HCT116 (cell line): ENCODE data around the gene PDCD6IP.

Experiments used
- ATF3 ChIP-seq: IDR thresholded peaks from 2 replicates; pipeline ENCODE4 v1.6.1; 2012
- CEBPB ChIP-seq: IDR thresholded peaks from 2 replicates; pipeline ENCODE4 v1.6.1; 2012; ENCODE audit warnings: low read depth
- EZH2 ChIP-seq: fragments of 200-600 bp; sonication (generic); IDR thresholded peaks from 2 replicates; pipeline ENCODE4 v1.6.1; 2017; ENCODE audit warnings: antibody characterized with exemption, mixed run types
- EZH2phosphoT487 ChIP-seq: fragments of 200-600 bp; IDR thresholded peaks from 2 replicates; pipeline ENCODE4 v1.6.1; 2018; ENCODE audit warnings: antibody characterized with exemption, borderline replicate concordance
- JUND ChIP-seq: IDR thresholded peaks from 2 replicates; pipeline ENCODE4 v1.6.1; 2012
- POLR2A ChIP-seq: IDR thresholded peaks from 2 replicates; pipeline ENCODE4 v1.7.0; 2011; ENCODE audit warnings: borderline replicate concordance; ENCODE audit not compliant: insufficient read depth, insufficient read length; ENCODE audit errors: extremely low read depth
- POLR2AphosphoS5 ChIP-seq: IDR thresholded peaks from 2 replicates; pipeline ENCODE4 v1.6.1; 2011; ENCODE audit warnings: mild to moderate bottlenecking, low read depth, low read length, moderate library complexity
- REST ChIP-seq: IDR thresholded peaks from 2 replicates; pipeline ENCODE4 v1.6.1; 2012; ENCODE audit warnings: low read depth
- TCF7L2 ChIP-seq: IDR thresholded peaks from 2 replicates; pipeline ENCODE4 v1.7.0; 2011; ENCODE audit warnings: borderline replicate concordance, inconsistent platforms; ENCODE audit not compliant: insufficient read depth, insufficient read length; ENCODE audit errors: extremely low read depth
- YY1 ChIP-seq: IDR thresholded peaks from 2 replicates; pipeline ENCODE4 v1.6.1; 2011; ENCODE audit warnings: low read length, low read depth, moderate library complexity, mild to moderate bottlenecking; ENCODE audit not compliant: insufficient replicate concordance; ENCODE audit errors: extremely low read depth
- TF ChIP-seq, protein P1 (sequence below), 3 experiments: fragments of 200-600 bp in 1 of 3; sonication (generic) in 1 of 3; IDR thresholded peaks in 2 of 3; conservative IDR thresholded peaks in 1 of 3; 2 replicates each; pipeline ENCODE4 v1.5.1; 2012 to 2017; ENCODE audit warnings: low read depth in 2 of 3, low read length in 2 of 3, antibody characterized with exemption in 1 of 3, borderline replicate concordance in 1 of 3, control low read depth in 1 of 3, mild to moderate bottlenecking in 1 of 3, mixed read lengths in 1 of 3, mixed run types in 1 of 3, moderate library complexity in 1 of 3; ENCODE audit not compliant: insufficient read depth in 1 of 3

- TF ChIP-seq EZH2 = no peak
- no peak for TF ChIP-seq POLR2A
- TF ChIP-seq, protein P1, sequence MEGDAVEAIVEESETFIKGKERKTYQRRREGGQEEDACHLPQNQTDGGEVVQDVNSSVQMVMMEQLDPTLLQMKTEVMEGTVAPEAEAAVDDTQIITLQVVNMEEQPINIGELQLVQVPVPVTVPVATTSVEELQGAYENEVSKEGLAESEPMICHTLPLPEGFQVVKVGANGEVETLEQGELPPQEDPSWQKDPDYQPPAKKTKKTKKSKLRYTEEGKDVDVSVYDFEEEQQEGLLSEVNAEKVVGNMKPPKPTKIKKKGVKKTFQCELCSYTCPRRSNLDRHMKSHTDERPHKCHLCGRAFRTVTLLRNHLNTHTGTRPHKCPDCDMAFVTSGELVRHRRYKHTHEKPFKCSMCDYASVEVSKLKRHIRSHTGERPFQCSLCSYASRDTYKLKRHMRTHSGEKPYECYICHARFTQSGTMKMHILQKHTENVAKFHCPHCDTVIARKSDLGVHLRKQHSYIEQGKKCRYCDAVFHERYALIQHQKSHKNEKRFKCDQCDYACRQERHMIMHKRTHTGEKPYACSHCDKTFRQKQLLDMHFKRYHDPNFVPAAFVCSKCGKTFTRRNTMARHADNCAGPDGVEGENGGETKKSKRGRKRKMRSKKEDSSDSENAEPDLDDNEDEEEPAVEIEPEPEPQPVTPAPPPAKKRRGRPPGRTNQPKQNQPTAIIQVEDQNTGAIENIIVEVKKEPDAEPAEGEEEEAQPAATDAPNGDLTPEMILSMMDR (IDR thresholded peaks at IDR 0.05 in 2 of 3, conservative IDR thresholded peaks at IDR 0.05 in 1 of 3; ENCODE audit: borderline replicate concordance in 1 of 3, insufficient read depth in 1 of 3, low read depth in 2 of 3, low read length in 2 of 3) = no peak
- no peak for TF ChIP-seq POLR2AphosphoS5
- TF ChIP-seq CEBPB = no peak
- TF ChIP-seq YY1 = no peak
- TF ChIP-seq EZH2phosphoT487 = no peak
- no peak for TF ChIP-seq REST
- no peak for TF ChIP-seq TCF7L2
- TF ChIP-seq JUND = no peak
- no peak for TF ChIP-seq ATF3
These were observed 11.7 kb upstream of the PDCD6IP start for GRCh38 chr3:33786565-33787327.
